Measurements from ENCODE around the gene ZNF236.

DNA sequence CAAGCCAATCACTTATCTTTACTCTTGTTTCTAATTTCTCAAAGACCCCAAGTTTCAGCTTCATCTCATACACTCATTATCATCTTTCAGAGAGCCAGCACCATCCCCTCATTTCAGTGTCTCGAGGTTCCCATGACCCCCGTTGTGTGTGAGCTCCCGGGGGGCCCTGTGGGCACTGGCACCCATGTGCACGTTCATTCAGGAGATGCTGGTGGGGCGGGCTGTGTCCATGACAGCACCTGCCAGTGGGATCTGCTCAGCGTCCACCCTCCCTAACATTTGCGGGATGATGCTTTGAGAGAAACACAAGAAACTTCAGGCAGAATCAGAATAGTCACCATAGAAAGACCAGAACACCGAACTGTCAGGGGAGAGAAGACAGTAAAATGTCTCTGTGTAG, 189.8 kb downstream of the ZNF236 start:
- TF ChIP-seq POLR2A (IDR thresholded peaks at IDR 0.05), result no peak
- TF ChIP-seq, protein P1, sequence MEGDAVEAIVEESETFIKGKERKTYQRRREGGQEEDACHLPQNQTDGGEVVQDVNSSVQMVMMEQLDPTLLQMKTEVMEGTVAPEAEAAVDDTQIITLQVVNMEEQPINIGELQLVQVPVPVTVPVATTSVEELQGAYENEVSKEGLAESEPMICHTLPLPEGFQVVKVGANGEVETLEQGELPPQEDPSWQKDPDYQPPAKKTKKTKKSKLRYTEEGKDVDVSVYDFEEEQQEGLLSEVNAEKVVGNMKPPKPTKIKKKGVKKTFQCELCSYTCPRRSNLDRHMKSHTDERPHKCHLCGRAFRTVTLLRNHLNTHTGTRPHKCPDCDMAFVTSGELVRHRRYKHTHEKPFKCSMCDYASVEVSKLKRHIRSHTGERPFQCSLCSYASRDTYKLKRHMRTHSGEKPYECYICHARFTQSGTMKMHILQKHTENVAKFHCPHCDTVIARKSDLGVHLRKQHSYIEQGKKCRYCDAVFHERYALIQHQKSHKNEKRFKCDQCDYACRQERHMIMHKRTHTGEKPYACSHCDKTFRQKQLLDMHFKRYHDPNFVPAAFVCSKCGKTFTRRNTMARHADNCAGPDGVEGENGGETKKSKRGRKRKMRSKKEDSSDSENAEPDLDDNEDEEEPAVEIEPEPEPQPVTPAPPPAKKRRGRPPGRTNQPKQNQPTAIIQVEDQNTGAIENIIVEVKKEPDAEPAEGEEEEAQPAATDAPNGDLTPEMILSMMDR (IDR thresholded peaks at IDR 0.05), result no peak
